HG02981 (cell line): ENCODE results near the gene ZNHIT2.
A peak's percentile ranks its signal among the peaks of the same experiment; 100 is the strongest.
"Not testable (repeated sequence)": the region's sequence is repeated elsewhere in the genome, so short reads cannot be mapped to it uniquely, and the experiment has no call there.

Experiments used
- ATAC-seq: cut with Tn5 transposase; IDR thresholded peaks from one replicate; pipeline ENCODE4 v1.9.1; 2021; ENCODE audit warnings: mild to moderate bottlenecking, moderate library complexity; ENCODE audit not compliant: unreplicated experiment

ZNHIT2 gene

GRCh38 chr11:65117206-65118096 lies at the start of gene ZNHIT2:
ZNHIT2 (minus strand) TSS chr11:65117701; CDS start chr11:65117653, 48 bp downstream.
- ATAC-seq: peak; percentile 59

- ATAC-seq: no peak
These were observed 49.4 kb upstream of the ZNHIT2 start for GRCh38 chr11:65166893-65167292.

- ATAC-seq: no peak
These were observed 48.2 kb upstream of the ZNHIT2 start for GRCh38 chr11:65165410-65166317.

GRCh38 chr11:65163684-65164083 lies 46.2 kb upstream of the ZNHIT2 start:
- no peak for ATAC-seq

GRCh38 chr11:65160643-65161042 lies 43.1 kb upstream of the ZNHIT2 start:
- no peak for ATAC-seq

- peak; percentile 50 for ATAC-seq
These were observed 41.5 kb upstream of the ZNHIT2 start for GRCh38 chr11:65159012-65159411.

- ATAC-seq: no peak
These were observed 39.8 kb upstream of the ZNHIT2 start for GRCh38 chr11:65157336-65157735.

- no peak for ATAC-seq
These were observed 39.4 kb upstream of the ZNHIT2 start for GRCh38 chr11:65156926-65157325.

GRCh38 chr11:65156256-65156655 lies 38.8 kb upstream of the ZNHIT2 start:
- no peak for ATAC-seq

GRCh38 chr11:65152122-65152521 lies 34.6 kb upstream of the ZNHIT2 start:
- ATAC-seq: no peak

GRCh38 chr11:65151331-65151899 lies 33.9 kb upstream of the ZNHIT2 start:
- no peak for ATAC-seq

GRCh38 chr11:65150509-65151299 lies 33.2 kb upstream of the ZNHIT2 start:
- ATAC-seq: peak; percentile 47

- ATAC-seq: not testable (repeated sequence)
These were observed 32.6 kb upstream of the ZNHIT2 start for GRCh38 chr11:65150131-65150508.

- ATAC-seq: no peak
These were observed 31.2 kb upstream of the ZNHIT2 start for GRCh38 chr11:65148657-65149056.

GRCh38 chr11:65147352-65148075 lies 30.0 kb upstream of the ZNHIT2 start:
- no peak for ATAC-seq

- ATAC-seq: no peak
These were observed 24.5 kb upstream of the ZNHIT2 start for GRCh38 chr11:65141896-65142494.

GRCh38 chr11:65136515-65137096 lies 19.1 kb upstream of the ZNHIT2 start:
- no peak for ATAC-seq

- no peak for ATAC-seq
These were observed 18.2 kb upstream of the ZNHIT2 start for GRCh38 chr11:65135633-65136145.
